ENCODE measurements around the gene MRPS27. TPM values are rescaled to one million over a fixed set of nuclear protein-coding genes. Genes with fewer than 3 reads are reported as not detected.
"Not testable (repeated sequence)": the region's sequence is repeated elsewhere in the genome, so short reads cannot be mapped to it uniquely, and the experiment has no call there.

MRPS27 gene
- total RNA-seq, 1 experiment from 2014 or later: 76.8 TPM

GRCh38 chr5:72171181-72171580 lies 148.9 kb downstream of the MRPS27 start:
- in situ Hi-C loops (cut with HindIII; ENCODE audit: low pct_unique_long_range_greater_than_20kb, low sequenced_read_pairs); DNase-seq (ENCODE audit: low read depth): not testable (repeated sequence)

GRCh38 chr5:72170101-72170500 lies 149.9 kb downstream of the MRPS27 start:
- DNase-seq (ENCODE audit: low read depth): no peak
- in situ Hi-C loops (cut with HindIII; ENCODE audit: low pct_unique_long_range_greater_than_20kb, low sequenced_read_pairs): no loop called here

Other genes starting within 250 kb of the MRPS27 start
- gene MAP1B, start 212.8 kb downstream of the MRPS27 start, total RNA-seq (2014; rRNA removed; shearing (Covaris generic); ENCODE audit: low replicate concordance): 58.0 and 80.1 TPM in 2 replicates
- gene PTCD2, start 133 bp upstream of the MRPS27 start, total RNA-seq (2014; rRNA removed; shearing (Covaris generic); ENCODE audit: low replicate concordance): 6.3 and 9.7 TPM in 2 replicates
- gene ZNF366, start 187.2 kb upstream of the MRPS27 start, total RNA-seq (2014; rRNA removed; shearing (Covaris generic); ENCODE audit: low replicate concordance): not detected in 2 replicates